ENCODE results near the gene CTTNBP2NL.

DNA sequence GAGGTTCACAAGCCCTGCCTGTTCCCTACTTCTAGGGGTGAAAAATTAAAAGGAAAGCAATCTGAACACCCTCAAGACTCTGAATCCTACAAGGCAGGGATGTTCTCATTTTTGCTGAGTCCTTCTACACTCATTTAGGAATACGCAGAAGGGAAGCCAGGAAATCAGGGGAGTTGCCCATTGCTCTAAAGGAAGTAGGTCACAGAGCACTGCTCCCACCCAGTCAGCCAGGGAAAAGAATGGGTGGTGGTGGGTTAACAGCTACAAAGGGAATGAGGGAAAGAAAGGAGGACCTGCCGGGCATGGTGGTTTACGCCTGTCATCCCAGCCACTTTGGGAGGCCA, 2.4 kb upstream of the CTTNBP2NL start:
- TF ChIP-seq KDM1A (IDR thresholded peaks at IDR 0.05; ENCODE audit: borderline replicate concordance) (no peak), POLR2A (IDR thresholded peaks at IDR 0.05; ENCODE audit: low read depth, low read length) (no peak), NFYA (IDR thresholded peaks at IDR 0.05; ENCODE audit: borderline replicate concordance, low read depth, low read length) (no peak)
